ENCODE results near the gene LIMS1.

LIMS1 gene

GRCh38 chr2:108573061-108573460 is 38.8 kb downstream of the LIMS1 start:
- Histone ChIP-seq H3K4me3 (ENCODE audit: low read depth in 1 of 2, low read length in 2 of 2) (no peak overlapping the region), H3K27ac (ENCODE audit: low read depth, low read length) (no peak overlapping the region), H3K36me3 (ENCODE audit: insufficient read depth, low read length) (no peaks in the 10 kb centered on the region), H3K9me3 (ENCODE audit: low read length) (no peaks in the 10 kb centered on the region), H3K4me1 (ENCODE audit: insufficient read depth, low read length) (peaks cover 51% of the 10 kb centered on the region), H3K27me3 (ENCODE audit: control insufficient read depth in 1 of 2, insufficient read depth in 2 of 2, low read length in 2 of 2) (no peaks in the 10 kb centered on the region), H3K9ac (ENCODE audit: low read length) (no peak overlapping the region)

DNA sequence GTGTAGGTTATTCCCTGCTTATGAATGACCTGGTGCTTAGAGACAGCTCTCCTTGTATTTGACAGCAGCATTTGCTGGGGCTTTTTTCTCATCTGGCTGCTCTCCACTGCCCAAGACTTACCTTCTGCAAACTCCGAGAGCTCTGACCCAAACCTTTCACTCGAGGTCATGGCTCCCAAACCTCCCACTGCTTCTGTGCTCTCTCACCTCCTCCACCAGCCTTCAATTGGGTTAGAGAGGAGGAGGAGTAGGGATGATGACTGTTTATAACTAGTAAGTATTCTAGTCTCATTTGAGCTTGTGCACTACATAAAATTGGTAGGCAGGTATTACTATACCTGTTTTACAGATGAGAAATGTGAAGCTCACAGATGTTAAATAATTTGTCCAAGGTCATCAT is 40.1 kb downstream of the LIMS1 start:
- Histone ChIP-seq H3K9me3 (ENCODE audit: low read length) (no peaks in the 10 kb centered on the region), H3K27me3 (ENCODE audit: control insufficient read depth in 1 of 2, insufficient read depth in 2 of 2, low read length in 2 of 2) (no peaks in the 10 kb centered on the region), H3K36me3 (ENCODE audit: insufficient read depth, low read length) (no peaks in the 10 kb centered on the region), H3K9ac (ENCODE audit: low read length) (no peak overlapping the region), H3K27ac (ENCODE audit: low read depth, low read length) (no peak overlapping the region), H3K4me1 (ENCODE audit: insufficient read depth, low read length) (peaks cover 51% of the 10 kb centered on the region), H3K4me3 (ENCODE audit: low read depth in 1 of 2, low read length in 2 of 2) (no peak overlapping the region)

DNA sequence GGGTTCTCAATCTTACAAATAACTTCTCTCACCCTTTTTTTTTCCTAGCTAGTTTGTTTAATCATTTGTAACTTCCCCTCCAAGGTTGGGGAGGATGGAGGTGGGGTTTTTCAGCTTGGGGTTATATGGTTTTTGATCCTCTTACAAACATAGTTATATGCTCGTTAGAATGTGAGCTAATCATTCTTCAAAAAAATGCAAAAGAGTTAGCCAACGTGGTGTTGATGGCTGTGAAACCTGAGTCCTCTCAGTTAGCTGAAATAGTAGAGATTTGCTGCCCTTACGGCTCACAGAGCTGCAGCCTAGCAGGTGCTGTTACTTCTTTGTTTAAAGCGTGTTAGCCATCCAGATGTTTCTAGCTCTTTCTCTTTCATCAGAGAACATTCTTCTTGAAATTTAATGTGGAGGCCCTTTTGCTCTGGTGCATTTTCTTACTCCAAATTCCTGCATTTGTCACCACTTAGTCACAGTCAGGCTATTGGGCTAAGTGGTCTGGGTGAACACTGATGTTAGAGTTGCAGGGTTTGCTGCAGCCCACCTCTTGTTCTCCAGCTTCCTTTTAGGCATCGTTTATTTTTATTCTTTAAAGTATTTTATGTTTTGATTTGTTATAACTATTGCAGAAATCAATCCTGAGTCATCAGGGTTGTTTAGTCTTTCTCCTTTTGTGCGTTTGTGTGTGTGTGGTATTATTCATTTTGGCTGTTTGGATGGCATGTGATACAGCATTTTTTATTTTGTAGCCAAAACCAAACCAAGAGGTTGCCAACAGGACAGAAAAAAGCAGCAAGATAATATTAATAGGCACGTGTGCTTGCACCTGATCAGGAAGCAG is 41.1 kb downstream of the LIMS1 start:
- peaks cover 58% of the 10 kb centered on the region for H3K4me1 ChIP-seq (ENCODE audit: insufficient read depth, low read length)
- H3K27ac ChIP-seq (ENCODE audit: low read depth, low read length): no peak overlapping the region
- no peaks in the 10 kb centered on the region for H3K27me3 ChIP-seq (ENCODE audit: control insufficient read depth in 1 of 2, insufficient read depth in 2 of 2, low read length in 2 of 2)
- H3K36me3 ChIP-seq (ENCODE audit: insufficient read depth, low read length): no peaks in the 10 kb centered on the region
- no peak overlapping the region for H3K9ac ChIP-seq (ENCODE audit: low read length)
- no peaks in the 10 kb centered on the region for H3K9me3 ChIP-seq (ENCODE audit: low read length)
- H3K4me3 ChIP-seq (ENCODE audit: low read depth in 1 of 2, low read length in 2 of 2): no peak overlapping the region

DNA sequence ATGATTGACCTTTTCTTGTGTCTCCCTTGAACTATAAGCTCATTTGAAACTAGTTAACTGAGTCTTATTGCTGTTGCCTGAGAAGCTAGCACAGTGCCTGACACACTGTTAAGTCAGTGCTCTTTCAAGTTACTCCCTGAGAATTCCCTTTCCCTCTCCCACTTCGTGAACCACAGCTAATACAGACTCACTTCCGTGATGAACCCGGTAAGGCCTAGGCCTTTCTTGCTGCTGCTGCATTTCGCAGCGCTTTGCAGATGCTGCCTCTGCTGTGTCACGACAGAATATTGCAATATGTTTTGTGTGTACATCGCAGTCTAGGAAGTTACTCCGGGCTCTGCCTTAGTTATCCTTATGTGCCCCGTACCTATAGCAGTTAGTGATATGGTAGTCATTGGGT is 42.8 kb downstream of the LIMS1 start:
- peaks cover 50% of the 10 kb centered on the region for H3K4me1 ChIP-seq (ENCODE audit: insufficient read depth, low read length)
- H3K4me3 ChIP-seq (ENCODE audit: low read depth in 1 of 2, low read length in 2 of 2): no peak overlapping the region
- H3K27ac ChIP-seq (ENCODE audit: low read depth, low read length): no peak overlapping the region
- H3K9me3 ChIP-seq (ENCODE audit: low read length): no peaks in the 10 kb centered on the region
- no peaks in the 10 kb centered on the region for H3K36me3 ChIP-seq (ENCODE audit: insufficient read depth, low read length)
- no peaks in the 10 kb centered on the region for H3K27me3 ChIP-seq (ENCODE audit: control insufficient read depth in 1 of 2, insufficient read depth in 2 of 2, low read length in 2 of 2)
- H3K9ac ChIP-seq (ENCODE audit: low read length): no peak overlapping the region

DNA sequence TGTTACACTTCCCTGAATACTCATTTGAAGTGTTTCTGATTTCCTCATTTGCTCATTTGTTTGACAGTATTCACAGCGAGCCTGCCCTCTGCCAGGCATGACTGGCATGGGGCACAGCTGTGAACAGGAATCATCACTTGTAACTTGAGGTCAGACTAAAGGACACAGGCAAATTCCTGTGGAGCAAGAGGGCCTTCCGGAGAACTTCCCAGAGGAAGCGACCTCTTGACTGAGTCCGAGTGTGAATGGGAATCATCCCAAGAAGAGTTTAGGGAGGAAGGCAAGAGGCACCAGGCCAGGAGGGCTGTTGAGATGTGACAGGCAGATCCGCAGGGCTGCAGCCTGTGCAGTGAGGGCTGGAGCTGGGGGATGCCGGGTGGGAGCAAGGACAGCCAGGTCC is 45.4 kb downstream of the LIMS1 start:
- Histone ChIP-seq H3K27me3 (ENCODE audit: control insufficient read depth in 1 of 2, insufficient read depth in 2 of 2, low read length in 2 of 2) (no peaks in the 10 kb centered on the region), H3K36me3 (ENCODE audit: insufficient read depth, low read length) (no peaks in the 10 kb centered on the region), H3K27ac (ENCODE audit: low read depth, low read length) (no peak overlapping the region), H3K4me3 (ENCODE audit: low read depth in 1 of 2, low read length in 2 of 2) (peak overlapping the region in 1 of 2 donors; percentile 30), H3K4me1 (ENCODE audit: insufficient read depth, low read length) (peaks cover 42% of the 10 kb centered on the region), H3K9ac (ENCODE audit: low read length) (no peak overlapping the region), H3K9me3 (ENCODE audit: low read length) (no peaks in the 10 kb centered on the region)

GRCh38 chr2:108580050-108580449 is 45.8 kb downstream of the LIMS1 start:
- H3K27ac ChIP-seq (ENCODE audit: low read depth, low read length): no peak overlapping the region
- peaks cover 38% of the 10 kb centered on the region for H3K4me1 ChIP-seq (ENCODE audit: insufficient read depth, low read length)
- no peak overlapping the region for H3K9ac ChIP-seq (ENCODE audit: low read length)
- no peaks in the 10 kb centered on the region for H3K27me3 ChIP-seq (ENCODE audit: control insufficient read depth in 1 of 2, insufficient read depth in 2 of 2, low read length in 2 of 2)
- H3K4me3 ChIP-seq (ENCODE audit: low read depth in 1 of 2, low read length in 2 of 2): peak overlapping the region in 1 of 2 donors; percentile 30
- no peaks in the 10 kb centered on the region for H3K36me3 ChIP-seq (ENCODE audit: insufficient read depth, low read length)
- no peaks in the 10 kb centered on the region for H3K9me3 ChIP-seq (ENCODE audit: low read length)

DNA sequence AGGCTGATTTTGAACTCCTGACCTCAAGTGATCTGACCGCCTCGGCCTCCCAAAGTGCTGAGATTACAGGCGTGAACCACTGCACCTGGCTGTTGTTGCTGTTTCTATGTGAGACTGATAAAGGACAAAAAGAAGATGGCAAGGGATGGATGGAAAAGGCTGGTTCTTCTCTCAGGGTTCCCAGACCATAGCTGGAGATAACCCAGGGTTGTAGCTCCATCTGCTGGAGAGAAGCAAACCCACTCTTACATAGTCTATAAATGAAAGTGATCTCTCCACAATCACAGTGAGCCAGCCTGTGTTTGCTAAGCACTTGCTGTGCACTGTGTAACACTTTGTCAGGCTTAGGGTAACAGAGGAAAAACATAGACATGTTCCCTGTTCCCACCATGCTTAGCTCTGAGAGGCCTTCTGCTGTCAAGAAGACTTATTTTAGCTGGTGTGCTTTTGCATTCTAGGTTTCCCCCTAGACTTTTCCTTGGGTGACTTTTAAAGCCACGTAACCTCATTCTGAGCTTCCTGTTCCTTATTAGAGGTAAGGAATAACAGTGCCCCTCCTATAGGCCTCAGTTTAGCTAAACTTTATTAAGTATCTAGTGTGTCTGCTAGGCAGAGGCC is 49.7 kb downstream of the LIMS1 start:
- Histone ChIP-seq H3K9me3 (ENCODE audit: low read length) (no peaks in the 10 kb centered on the region), H3K9ac (ENCODE audit: low read length) (no peak overlapping the region), H3K27me3 (ENCODE audit: control insufficient read depth in 1 of 2, insufficient read depth in 2 of 2, low read length in 2 of 2) (no peaks in the 10 kb centered on the region), H3K4me3 (ENCODE audit: low read depth in 1 of 2, low read length in 2 of 2) (no peak overlapping the region), H3K36me3 (ENCODE audit: insufficient read depth, low read length) (no peaks in the 10 kb centered on the region), H3K27ac (ENCODE audit: low read depth, low read length) (no peak overlapping the region), H3K4me1 (ENCODE audit: insufficient read depth, low read length) (peaks cover 57% of the 10 kb centered on the region)

DNA sequence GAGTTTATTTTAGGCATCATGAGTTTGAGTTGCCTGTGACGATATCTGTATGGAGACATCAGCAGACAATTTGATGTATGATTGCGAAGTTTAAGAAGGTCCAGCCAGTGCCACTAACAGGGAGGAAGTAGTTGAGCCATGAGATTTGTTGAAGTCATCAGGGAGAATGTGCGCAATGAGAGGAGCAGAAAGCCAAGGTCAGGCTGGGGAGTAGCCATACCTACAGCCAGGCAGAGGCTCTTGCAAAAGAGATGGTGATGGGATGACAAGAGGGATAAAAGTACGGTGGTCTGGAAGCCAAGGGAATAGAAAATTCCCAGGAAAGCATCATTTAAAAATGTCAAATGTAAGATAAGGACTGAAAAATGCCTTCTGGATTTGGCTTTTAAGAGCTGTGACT is 51.2 kb downstream of the LIMS1 start:
- H3K27ac ChIP-seq (ENCODE audit: low read depth, low read length): no peak overlapping the region
- no peaks in the 10 kb centered on the region for H3K36me3 ChIP-seq (ENCODE audit: insufficient read depth, low read length)
- no peaks in the 10 kb centered on the region for H3K27me3 ChIP-seq (ENCODE audit: control insufficient read depth in 1 of 2, insufficient read depth in 2 of 2, low read length in 2 of 2)
- H3K9ac ChIP-seq (ENCODE audit: low read length): no peak overlapping the region
- no peaks in the 10 kb centered on the region for H3K9me3 ChIP-seq (ENCODE audit: low read length)
- no peak overlapping the region for H3K4me3 ChIP-seq (ENCODE audit: low read depth in 1 of 2, low read length in 2 of 2)
- peaks cover 58% of the 10 kb centered on the region for H3K4me1 ChIP-seq (ENCODE audit: insufficient read depth, low read length)

DNA sequence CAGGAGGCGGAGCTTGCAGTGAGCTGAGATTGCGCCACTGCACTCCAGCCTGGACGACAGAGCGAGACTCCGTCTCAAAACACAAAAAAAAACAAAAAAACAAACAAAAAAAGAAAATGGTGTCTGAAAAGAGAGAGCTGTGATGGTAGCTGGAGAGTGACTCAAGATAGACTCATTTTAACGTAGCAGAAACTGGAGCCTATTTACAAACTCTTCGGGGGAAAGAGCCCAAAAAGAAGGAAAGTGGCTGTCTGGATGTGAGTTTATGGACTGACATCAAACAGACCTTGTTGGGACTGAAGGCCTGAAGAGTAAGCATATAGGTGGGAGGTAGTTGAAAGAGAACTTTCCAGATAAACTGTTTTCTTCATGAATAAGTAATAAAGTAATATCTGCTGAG is 51.8 kb downstream of the LIMS1 start:
- Histone ChIP-seq H3K4me3 (ENCODE audit: low read depth in 1 of 2, low read length in 2 of 2) (no peak overlapping the region), H3K36me3 (ENCODE audit: insufficient read depth, low read length) (no peaks in the 10 kb centered on the region), H3K27ac (ENCODE audit: low read depth, low read length) (no peak overlapping the region), H3K4me1 (ENCODE audit: insufficient read depth, low read length) (peaks cover 58% of the 10 kb centered on the region), H3K9ac (ENCODE audit: low read length) (no peak overlapping the region), H3K27me3 (ENCODE audit: control insufficient read depth in 1 of 2, insufficient read depth in 2 of 2, low read length in 2 of 2) (no peaks in the 10 kb centered on the region), H3K9me3 (ENCODE audit: low read length) (no peaks in the 10 kb centered on the region)

DNA sequence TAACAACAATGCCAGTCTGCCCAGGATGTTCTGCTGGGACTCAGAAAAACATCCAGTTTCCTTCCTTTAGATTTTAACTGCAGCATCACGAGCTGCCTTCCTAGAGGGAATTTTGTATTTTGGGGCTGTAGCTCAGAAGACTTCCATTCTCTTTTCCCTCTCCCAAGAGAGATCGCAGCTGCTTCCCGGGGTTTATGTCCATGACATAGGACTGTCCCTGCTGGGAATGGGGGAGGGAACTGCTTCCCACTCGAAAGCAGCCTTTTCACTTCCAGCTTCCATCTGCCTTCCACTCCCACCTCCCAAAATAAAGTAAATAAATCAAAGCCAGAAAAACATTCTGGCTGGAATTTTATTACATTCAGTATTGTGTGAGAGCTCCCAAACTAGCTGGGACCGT is 52.4 kb downstream of the LIMS1 start:
- no peaks in the 10 kb centered on the region for H3K9me3 ChIP-seq (ENCODE audit: low read length)
- no peak overlapping the region for H3K9ac ChIP-seq (ENCODE audit: low read length)
- no peak overlapping the region for H3K4me3 ChIP-seq (ENCODE audit: low read depth in 1 of 2, low read length in 2 of 2)
- H3K36me3 ChIP-seq (ENCODE audit: insufficient read depth, low read length): no peaks in the 10 kb centered on the region
- no peak overlapping the region for H3K27ac ChIP-seq (ENCODE audit: low read depth, low read length)
- H3K27me3 ChIP-seq (ENCODE audit: control insufficient read depth in 1 of 2, insufficient read depth in 2 of 2, low read length in 2 of 2): no peaks in the 10 kb centered on the region
- H3K4me1 ChIP-seq (ENCODE audit: insufficient read depth, low read length): peaks cover 57% of the 10 kb centered on the region

DNA sequence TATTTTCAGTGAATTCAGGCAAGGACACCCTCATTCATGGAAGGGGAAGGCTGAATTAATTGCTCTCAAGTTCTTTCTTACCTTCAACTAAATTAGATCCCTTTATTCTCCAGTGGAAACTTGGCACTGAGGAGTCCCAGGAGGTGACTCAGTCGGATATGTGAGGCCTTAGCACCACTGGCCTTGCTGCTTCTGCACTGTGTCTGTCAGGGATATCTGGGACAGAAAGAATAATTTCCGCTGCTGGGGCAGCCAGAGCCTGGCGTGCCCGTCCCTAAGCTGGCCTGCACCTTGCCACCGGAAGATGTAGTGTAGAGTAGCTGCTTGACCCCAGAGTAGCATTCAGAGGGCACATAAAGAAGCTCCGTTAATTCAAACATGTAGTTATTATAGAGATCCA is 53.4 kb downstream of the LIMS1 start:
- Histone ChIP-seq H3K9ac (ENCODE audit: low read length) (no peak overlapping the region), H3K4me1 (ENCODE audit: insufficient read depth, low read length) (peaks cover 63% of the 10 kb centered on the region), H3K9me3 (ENCODE audit: low read length) (no peaks in the 10 kb centered on the region), H3K4me3 (ENCODE audit: low read depth in 1 of 2, low read length in 2 of 2) (peak overlapping the region in 1 of 2 donors; percentile 16), H3K27me3 (ENCODE audit: control insufficient read depth in 1 of 2, insufficient read depth in 2 of 2, low read length in 2 of 2) (no peaks in the 10 kb centered on the region), H3K36me3 (ENCODE audit: insufficient read depth, low read length) (no peaks in the 10 kb centered on the region), H3K27ac (ENCODE audit: low read depth, low read length) (peak overlapping the region; percentile 54)

Data from muscle layer of colon (tissue), 2 donors.